HFF-Myc (cell line): ENCODE results near the gene MMRN2.
"Not testable (repeated sequence)": the region's sequence is repeated elsewhere in the genome, so short reads cannot be mapped to it uniquely, and the experiment has no call there.

Experiments used
- DNase-seq: peaks from one replicate; pipeline ENCODE4 v3.0.0-alpha.2; 2011; ENCODE audit warnings: low read depth; ENCODE audit errors: extremely low read depth
- H3K4me3 ChIP-seq: replicated peaks from 2 replicates; pipeline ENCODE4 v1.5.1; 2011; ENCODE audit warnings: low read depth, mild to moderate bottlenecking, control low read depth, low read length
- CTCF ChIP-seq: IDR thresholded peaks from 2 replicates; pipeline ENCODE4 v1.5.1; 2012; ENCODE audit warnings: mild to moderate bottlenecking, low read depth, low read length, control low read depth; ENCODE audit errors: missing control alignments

MMRN2 gene

GRCh38 chr10:86981716-86982115, 24.3 kb upstream of the MMRN2 start:
- no peak overlapping the region for H3K4me3 ChIP-seq
- TF ChIP-seq CTCF, result no peak
- DNase-seq, result no peak

DNA sequence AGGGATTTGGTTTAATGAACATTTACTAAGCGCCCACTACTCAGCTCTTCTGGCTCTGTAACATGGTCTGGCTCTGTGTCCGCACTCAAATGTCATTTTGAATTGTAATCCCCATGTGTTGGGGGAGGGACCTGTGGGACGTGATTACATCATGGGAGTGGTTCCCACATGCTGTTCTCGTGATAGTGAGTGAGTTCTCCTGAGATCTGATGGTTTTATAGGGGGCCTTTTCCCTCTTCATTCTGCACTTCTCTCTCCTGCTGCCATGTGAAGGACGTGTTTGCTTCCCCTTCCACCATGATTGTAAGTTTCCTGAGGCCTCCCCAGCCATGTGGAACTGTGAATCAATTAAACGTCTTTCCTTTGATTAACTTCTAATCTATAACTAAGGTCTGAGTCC, 23.6 kb upstream of the MMRN2 start:
- not testable (repeated sequence) for H3K4me3 ChIP-seq, DNase-seq

DNA sequence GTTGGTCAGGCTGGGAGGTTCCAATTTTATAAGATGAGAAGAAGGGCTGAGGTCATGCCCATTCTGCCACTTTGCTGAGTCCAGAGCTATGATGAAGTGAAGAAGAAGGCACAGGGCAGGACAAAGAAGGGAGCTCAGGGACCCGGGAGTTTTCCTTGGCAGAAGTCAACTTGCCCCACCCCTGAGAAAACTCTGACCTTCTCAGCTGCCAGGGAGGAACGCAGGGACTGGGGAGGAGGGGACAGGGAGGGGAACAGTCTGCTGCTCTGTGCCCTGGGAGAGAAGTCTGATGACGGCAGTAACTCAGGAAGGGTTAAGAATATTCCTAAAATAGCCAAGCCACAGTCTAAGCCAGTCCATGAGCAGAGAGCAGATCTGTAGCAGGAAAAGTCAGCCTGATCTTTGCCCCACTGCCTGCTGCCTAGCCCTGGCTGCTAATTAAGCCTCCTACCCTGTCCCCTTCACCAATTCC, 22.6 kb upstream of the MMRN2 start:
- TF ChIP-seq CTCF, result no peak
- DNase-seq, result no peak
- H3K4me3 ChIP-seq, result no peak overlapping the region

GRCh38 chr10:86979296-86979818, 21.9 kb upstream of the MMRN2 start:
- TF ChIP-seq CTCF, result no peak
- no peak overlapping the region for H3K4me3 ChIP-seq
- no peak for DNase-seq

GRCh38 chr10:86978457-86978856, 21.0 kb upstream of the MMRN2 start:
- not testable (repeated sequence) for H3K4me3 ChIP-seq, DNase-seq

DNA sequence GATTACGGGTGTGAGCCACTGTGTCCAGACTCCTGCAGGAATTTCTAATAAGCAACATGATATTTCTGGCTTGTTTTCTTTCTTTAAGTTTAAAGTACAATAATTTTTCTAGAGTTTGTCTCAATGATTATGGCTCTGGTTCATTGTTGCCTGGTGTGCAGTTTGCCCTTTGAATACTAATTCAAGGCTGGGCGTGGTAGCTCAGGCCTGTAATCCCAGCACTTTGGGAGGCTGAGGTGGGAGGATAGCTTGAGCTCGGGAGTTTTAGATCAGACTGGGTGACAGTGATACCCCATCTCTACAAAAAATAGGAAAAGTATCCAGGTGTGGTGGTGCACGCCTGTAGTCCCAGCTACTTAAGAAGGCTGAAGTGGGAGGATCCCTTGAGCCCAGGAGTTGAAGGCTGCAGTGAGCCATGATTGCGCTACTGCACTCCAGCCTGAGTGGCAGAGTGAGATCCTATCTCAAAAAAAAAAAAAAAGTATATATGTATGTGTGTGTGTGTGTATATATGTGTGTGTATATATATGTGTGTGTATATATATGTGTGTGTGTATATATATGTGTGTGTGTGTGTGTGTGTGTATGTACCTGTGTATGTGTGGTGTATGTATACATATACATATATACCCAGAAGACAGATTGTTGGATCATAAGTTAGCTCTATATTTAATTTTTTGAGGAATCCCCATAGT, 19.1 kb upstream of the MMRN2 start:
- no peak for DNase-seq
- no peak overlapping the region for H3K4me3 ChIP-seq
- TF ChIP-seq CTCF, result no peak

DNA sequence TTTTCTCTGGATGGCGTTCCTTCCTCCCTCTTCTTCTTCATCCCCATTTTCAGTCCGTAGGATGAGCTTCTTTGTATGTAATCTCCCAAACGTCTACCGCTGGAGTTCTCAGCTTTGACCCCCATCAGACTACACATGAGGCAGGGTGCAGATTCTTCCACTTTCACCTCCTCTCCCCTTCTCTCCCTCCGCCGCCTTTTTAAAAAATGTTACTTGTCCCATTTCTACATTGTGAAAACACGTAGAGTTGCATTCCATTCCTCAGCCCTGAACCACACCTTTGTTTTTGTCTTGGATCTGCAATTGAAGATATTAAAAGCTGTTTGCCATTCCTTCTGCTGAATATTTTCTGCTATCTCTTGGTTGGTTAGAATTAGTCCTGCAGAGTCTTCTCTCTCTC, 17.1 kb upstream of the MMRN2 start:
- DNase-seq, result no peak
- no peak for TF ChIP-seq CTCF
- H3K4me3 ChIP-seq, result no peak overlapping the region

DNA sequence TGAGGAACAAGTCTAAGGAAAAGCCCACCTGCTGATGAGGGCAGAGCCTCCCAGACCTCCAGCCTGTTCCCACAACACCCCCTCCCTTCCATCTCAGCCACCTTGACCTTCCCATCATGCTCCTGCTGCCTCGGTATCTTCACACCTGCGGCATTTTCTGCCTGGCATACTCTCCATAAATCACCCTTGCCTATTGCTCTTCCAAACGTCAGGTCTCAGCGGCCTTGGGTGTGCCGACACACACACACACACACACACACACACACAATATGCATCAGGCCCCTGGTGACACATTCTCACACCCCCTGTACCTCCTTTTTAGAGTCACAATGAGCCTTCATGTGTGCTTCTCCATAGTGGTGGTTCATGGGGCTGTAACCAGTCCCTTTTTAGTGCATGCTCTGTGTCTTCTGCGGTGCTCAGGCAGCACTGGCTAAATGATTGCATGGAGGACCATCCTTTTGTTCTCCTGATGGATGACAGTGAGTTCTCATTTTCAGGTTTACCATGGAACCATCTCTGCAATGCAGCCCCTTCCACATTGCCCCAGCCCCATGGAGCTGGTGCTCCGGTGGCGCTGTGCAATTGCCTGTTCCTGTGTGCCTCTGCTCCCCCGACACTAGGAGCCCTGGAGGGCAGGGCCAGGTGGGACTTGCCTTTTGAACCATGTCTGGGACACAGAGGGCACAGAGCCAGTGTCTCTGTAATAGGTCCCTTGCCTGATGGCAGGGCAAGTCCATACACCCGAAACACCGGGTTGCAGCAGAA, 15.4 kb upstream of the MMRN2 start:
- DNase-seq, result no peak
- TF ChIP-seq CTCF, result no peak
- no peak overlapping the region for H3K4me3 ChIP-seq
